Measurements from ENCODE around the gene CPNE1. TPM values are rescaled to one million over a fixed set of nuclear protein-coding genes. Genes with fewer than 3 reads are reported as not detected.
A peak's percentile ranks its signal among the peaks of the same experiment; 100 is the strongest.

CPNE1 gene
- total and polyA plus RNA-seq, 12 donors, result 63.9 to 464 (median 160) TPM

DNA sequence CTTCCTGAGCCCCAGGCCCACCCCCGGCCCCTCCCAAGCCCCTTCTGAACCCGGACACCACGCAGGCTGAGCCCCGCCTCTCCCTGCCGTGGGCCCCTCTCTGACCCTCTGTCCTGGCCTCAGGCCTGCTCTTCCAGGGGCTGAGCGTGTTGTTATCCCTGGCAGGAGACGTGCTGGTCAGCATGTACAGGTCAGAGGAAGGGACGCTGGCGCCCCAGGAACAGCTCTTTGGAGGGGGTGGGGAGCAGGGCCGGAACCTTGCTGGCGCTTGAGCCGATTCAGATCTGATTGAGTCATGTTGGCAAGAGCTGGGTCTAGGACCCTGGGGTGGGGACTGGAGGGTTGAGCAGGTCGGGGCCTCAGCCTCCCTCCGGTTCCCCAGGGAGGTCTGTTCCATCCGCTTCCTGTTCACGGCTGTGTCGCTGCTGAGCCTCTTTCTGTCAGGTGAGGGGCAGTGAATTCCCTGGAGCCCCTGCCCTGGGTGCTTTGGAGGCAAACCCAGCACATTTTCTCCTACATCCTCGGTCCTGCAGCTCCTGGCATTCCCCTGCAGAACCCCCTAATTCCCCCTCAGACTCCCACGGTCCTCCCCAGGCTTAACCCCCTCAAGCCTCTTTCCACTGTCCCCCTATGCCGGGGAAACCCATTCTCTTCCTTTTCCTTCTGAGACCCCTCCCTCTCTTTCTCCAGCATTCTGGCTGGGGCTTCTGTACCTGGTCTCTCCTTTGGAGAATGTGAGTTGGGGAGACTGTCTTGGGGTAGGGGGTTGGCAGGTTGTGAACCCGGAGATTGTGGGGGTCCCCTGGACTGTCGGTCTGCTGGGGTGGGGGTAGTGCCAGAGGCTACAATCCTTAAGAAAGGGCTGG, 47.1 kb downstream of the CPNE1 start:
- no peaks in the 10 kb centered on the region for H3K36me3 ChIP-seq (replicated peaks in 1 of 2)
- DNase-seq, result peak; percentile 64 to 80 (median 70)
- peak overlapping the region in 2 of 4 donors; percentile 26 to 62 for H3K4me3 ChIP-seq
- peaks cover 0 to 33% of the 10 kb centered on the region in 2 donors for H3K4me1 ChIP-seq (replicated peaks in 1 of 2)
- 16 to 28% (median 20%) methylated on average over 11 to 22 of the region's 22 CpGs for whole genome bisulfite sequencing, 4 donors
- H3K27ac ChIP-seq, result peak overlapping the region in 4 of 5 donors; percentile 79 to 97 (median 92)
- TF ChIP-seq POLR2A (IDR thresholded peaks at IDR 0.05), result no peak
- TF ChIP-seq, protein P1, sequence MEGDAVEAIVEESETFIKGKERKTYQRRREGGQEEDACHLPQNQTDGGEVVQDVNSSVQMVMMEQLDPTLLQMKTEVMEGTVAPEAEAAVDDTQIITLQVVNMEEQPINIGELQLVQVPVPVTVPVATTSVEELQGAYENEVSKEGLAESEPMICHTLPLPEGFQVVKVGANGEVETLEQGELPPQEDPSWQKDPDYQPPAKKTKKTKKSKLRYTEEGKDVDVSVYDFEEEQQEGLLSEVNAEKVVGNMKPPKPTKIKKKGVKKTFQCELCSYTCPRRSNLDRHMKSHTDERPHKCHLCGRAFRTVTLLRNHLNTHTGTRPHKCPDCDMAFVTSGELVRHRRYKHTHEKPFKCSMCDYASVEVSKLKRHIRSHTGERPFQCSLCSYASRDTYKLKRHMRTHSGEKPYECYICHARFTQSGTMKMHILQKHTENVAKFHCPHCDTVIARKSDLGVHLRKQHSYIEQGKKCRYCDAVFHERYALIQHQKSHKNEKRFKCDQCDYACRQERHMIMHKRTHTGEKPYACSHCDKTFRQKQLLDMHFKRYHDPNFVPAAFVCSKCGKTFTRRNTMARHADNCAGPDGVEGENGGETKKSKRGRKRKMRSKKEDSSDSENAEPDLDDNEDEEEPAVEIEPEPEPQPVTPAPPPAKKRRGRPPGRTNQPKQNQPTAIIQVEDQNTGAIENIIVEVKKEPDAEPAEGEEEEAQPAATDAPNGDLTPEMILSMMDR (IDR thresholded peaks at IDR 0.05), result peak; percentile 8 to 51 (median 38)
- no peaks in the 10 kb centered on the region for H3K27me3 ChIP-seq
- H3K9me3 ChIP-seq (replicated peaks in 1 of 3), result no peaks in the 10 kb centered on the region
- intact Hi-C loops (cut with DNase I), result loop anchor here in 1 of 2 donors (5.0 kb wide), 1 partner anchor 45 kb away; the partner anchor contains the start of genes CPNE1 and RBM12

DNA sequence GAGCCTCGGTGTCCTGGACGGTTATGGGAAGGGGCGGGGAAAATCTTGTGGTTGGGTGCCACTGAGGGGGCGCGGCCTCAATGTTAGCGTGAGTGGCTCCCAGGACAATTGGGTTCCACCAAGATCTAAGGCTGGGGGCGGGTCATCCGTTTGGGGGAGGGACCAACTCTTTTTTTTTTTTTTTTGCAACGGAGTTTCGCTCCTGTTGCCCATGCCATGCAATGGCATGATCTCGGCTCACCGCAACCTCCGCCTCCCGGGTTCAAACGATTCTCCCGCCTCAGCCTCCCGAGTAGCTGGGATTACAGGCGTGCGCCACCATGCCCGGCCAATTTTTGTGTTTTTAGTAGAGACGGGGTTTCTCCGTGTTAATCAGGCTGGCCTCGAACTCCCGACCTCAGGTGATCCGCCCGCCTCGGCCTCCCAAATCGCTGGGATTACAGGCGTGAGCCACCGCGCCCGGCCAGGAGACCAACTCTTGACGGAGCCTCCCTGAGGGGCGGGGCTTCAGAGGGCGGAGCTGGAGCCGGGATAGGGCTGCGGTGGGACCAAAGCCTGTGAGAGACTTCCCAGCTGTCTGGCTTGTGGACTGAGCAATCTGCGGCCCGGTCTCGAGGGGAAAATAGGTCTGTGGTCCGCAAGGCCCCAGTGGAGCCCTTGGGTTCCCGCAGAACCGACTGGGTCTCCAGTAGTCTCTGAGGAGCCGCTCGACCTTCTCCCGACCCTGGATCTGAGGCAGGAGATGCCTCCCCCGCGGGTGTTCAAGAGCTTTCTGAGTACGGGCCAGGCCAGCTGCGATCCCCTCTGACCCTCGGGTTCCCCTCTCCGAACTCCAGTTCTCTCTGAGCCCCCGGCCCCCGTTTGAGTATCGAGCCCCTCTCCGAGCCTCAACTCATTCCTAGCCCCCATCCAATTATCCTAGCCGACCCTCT, 48.0 kb downstream of the CPNE1 start:
- H3K4me1 ChIP-seq (replicated peaks in 1 of 2), result peaks cover 0 to 33% of the 10 kb centered on the region in 2 donors
- H3K9me3 ChIP-seq (replicated peaks in 1 of 3), result no peaks in the 10 kb centered on the region
- intact Hi-C loops (cut with DNase I), result loop anchor here in 1 of 2 donors (5.0 kb wide), 1 partner anchor 46 kb away; the partner anchor contains the start of genes CPNE1 and RBM12
- DNase-seq, result peak; percentile 87 to 100 (median 93)
- no peaks in the 10 kb centered on the region for H3K27me3 ChIP-seq
- TF ChIP-seq, protein P1 (IDR thresholded peaks at IDR 0.05), result peak in 2 of 6 experiments; percentile 12 to 13
- TF ChIP-seq POLR2A (IDR thresholded peaks at IDR 0.05), result peak; percentile 64 to 78
- H3K27ac ChIP-seq, result peak overlapping the region in 4 of 5 donors; percentile 79 to 97 (median 94)
- WGBS, 4 donors, result 5 to 11% (median 7%) methylated on average over 24 to 57 of the region's 57 CpGs
- H3K4me3 ChIP-seq, result peak overlapping the region in 3 of 4 donors; percentile 1 to 62 (median 26)
- no peaks in the 10 kb centered on the region for H3K36me3 ChIP-seq (replicated peaks in 1 of 2)

DNA sequence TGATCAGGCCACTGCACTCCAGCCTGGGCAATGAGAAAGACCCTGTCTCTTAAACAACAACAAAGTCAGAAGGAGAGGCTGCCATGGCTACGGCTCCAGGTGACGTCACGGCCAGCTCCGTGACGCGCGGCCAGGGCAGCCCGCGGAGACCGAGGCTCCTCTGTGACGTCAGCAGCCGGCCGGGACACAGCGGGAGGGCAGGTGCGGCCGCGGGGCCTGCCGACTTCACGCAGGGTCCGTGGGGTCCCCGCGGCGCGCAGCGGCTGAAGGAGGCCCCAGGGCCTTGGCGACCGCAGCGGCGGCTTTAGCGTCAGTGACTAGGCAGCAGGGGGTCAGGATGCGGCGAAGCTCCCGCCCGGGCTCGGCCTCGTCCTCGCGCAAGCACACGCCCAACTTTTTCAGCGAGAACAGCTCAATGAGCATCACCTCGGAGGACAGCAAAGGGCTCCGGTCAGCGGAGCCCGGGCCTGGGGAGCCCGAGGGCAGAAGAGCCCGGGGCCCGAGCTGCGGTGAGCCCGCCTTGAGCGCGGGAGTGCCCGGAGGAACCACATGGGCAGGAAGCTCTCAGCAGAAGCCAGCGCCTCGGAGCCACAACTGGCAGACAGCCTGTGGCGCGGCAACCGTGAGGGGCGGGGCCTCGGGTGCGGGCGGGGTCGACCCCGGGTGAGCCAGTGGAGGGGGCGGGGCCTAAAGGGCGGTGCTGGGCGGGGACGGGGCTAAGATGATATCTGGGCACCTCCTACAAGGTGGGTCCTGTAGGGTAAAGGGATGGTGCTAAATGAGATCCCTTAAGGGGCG, 48.8 kb downstream of the CPNE1 start, which contains the start of gene SPAG4:
SPAG4 (plus strand) TSS at position 163 of the 798 bp plus-strand sequence; CDS start at position 338, 175 bp downstream.
- peak; percentile 75 to 100 (median 100) for DNase-seq
- intact Hi-C loops (cut with DNase I), result loop anchor here in 1 of 2 donors (5.0 kb wide), 1 partner anchor 46 kb away; the partner anchor contains the start of genes CPNE1 and RBM12
- TF ChIP-seq, protein P1 (IDR thresholded peaks at IDR 0.05), result no peak
- peak; percentile 79 to 86 for TF ChIP-seq POLR2A (IDR thresholded peaks at IDR 0.05)
- Histone ChIP-seq H3K9me3 (replicated peaks in 1 of 3) (no peaks in the 10 kb centered on the region), H3K27me3 (no peaks in the 10 kb centered on the region), H3K4me3 (peak within 1 kb of the TSS; percentile 1 to 62 (median 36)), H3K4me1 (replicated peaks in 1 of 2) (peaks cover 0 to 33% of the 10 kb centered on the region in 2 donors), H3K27ac (peak within 1 kb of the TSS; percentile 65 to 97 (median 95)), H3K36me3 (replicated peaks in 1 of 2) (no peaks in the 10 kb centered on the region)
- WGBS, 4 donors, result 0 to 2% (median 0%) methylated on average over 15 to 68 of the region's 68 CpGs
